Hepatocyte (in vitro differentiated cells): ENCODE data around the gene MSANTD1.

Experiments used
- EZH2 ChIP-seq: fragments of 200-600 bp; sonication (generic); IDR thresholded peaks from 2 replicates; pipeline ENCODE4 v1.6.1; 2016; ENCODE audit warnings: antibody characterized with exemption, mild to moderate bottlenecking, borderline replicate concordance
- TF ChIP-seq, protein P1 (sequence below): fragments of 200-600 bp; sonication (generic); IDR thresholded peaks from 2 replicates; pipeline ENCODE4 v1.5.1; 2016; ENCODE audit warnings: antibody characterized with exemption, mild to moderate bottlenecking; ENCODE audit not compliant: poor library complexity

DNA sequence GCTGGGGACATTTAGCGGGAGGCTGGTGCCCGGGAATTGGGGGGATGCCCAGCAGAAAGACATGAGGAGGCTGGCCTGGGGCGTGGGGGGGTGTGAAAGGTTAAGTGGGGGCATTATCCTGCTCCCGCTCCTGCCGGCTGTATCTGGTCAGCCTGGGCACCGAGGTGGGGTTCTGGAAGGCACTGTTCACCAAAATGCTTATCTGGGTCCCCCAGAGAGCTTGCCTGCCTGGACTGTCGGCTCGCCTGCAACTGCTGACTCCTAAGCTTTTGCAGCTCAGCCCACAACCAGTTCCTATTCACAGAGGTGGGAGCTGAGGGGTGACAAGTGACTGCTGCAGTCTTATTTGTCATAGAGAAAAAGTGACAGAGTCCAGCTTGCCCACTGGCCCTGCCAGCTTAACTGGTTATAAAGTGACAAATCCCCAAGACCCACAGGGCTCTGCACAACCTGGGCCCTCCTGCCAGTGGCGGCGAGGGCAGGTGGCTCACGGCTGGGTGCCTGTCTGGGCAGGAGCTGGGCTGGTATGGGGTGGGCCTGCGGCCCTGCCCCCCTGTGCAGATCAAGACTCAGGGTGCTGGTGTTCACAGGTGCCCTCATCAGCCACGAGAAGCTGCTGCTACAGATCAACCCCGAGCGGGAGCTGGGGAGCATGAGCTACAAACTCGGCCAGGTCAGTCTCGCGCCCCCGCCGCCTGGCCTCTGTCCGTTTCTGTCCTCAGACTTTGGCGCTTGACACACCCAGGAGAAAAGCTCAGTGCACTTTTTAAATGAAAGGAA lies 23.7 kb upstream of the MSANTD1 start:
- TF ChIP-seq, protein P1, sequence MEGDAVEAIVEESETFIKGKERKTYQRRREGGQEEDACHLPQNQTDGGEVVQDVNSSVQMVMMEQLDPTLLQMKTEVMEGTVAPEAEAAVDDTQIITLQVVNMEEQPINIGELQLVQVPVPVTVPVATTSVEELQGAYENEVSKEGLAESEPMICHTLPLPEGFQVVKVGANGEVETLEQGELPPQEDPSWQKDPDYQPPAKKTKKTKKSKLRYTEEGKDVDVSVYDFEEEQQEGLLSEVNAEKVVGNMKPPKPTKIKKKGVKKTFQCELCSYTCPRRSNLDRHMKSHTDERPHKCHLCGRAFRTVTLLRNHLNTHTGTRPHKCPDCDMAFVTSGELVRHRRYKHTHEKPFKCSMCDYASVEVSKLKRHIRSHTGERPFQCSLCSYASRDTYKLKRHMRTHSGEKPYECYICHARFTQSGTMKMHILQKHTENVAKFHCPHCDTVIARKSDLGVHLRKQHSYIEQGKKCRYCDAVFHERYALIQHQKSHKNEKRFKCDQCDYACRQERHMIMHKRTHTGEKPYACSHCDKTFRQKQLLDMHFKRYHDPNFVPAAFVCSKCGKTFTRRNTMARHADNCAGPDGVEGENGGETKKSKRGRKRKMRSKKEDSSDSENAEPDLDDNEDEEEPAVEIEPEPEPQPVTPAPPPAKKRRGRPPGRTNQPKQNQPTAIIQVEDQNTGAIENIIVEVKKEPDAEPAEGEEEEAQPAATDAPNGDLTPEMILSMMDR: no peak
- TF ChIP-seq EZH2: no peak
